ENCODE results near the gene ATP8A2. TPM values are rescaled to one million over a fixed set of nuclear protein-coding genes. Genes with fewer than 3 reads are reported as not detected.

Gene ATP8A2
- total and polyA plus RNA-seq, 2 of the 8 experiments (the other 6 are each of a cell fraction or from before 2014, with no cell fraction given) = 2.4 to 8.3 TPM

DNA sequence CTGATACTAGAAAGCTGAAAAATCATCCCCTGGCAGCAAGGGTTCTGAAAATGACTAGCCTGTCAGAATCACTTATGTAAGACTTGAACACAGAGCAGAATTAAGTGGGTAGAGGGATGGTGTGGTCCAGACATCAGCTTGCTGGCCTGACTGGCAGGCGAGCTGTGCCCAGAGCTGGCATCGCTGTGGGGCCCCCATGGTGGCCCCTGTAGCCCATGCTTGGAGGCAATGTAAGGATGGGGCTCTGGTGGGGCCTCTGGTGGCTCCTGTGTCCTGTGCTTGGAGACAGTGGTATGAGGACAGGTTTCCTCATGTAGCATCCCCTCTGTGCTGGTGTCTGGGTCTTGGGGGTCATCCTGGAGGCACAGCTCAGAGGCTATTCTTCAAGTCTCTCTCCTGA lies 347.9 kb downstream of the ATP8A2 start (continued):
- no peak for TF ChIP-seq BRCA1 (IDR thresholded peaks at IDR 0.05; ENCODE audit: low read depth, low read length)
- no peak for TF ChIP-seq ZNF274 (IDR thresholded peaks at IDR 0.05; ENCODE audit: borderline replicate concordance, extremely low read depth, low read length)
- no peak for TF ChIP-seq YY1 (IDR thresholded peaks at IDR 0.05; ENCODE audit: low read depth, low read length)
- TF ChIP-seq SAP30 (IDR thresholded peaks at IDR 0.05; ENCODE audit: insufficient read depth, insufficient replicate concordance, low read length) = no peak
- TF ChIP-seq MAFK (IDR thresholded peaks at IDR 0.05; ENCODE audit: low read depth, low read length) = no peak
- no peak for TF ChIP-seq GABPA (IDR thresholded peaks at IDR 0.05; ENCODE audit: borderline replicate concordance, insufficient read depth, low read length)
- TF ChIP-seq, protein P1, sequence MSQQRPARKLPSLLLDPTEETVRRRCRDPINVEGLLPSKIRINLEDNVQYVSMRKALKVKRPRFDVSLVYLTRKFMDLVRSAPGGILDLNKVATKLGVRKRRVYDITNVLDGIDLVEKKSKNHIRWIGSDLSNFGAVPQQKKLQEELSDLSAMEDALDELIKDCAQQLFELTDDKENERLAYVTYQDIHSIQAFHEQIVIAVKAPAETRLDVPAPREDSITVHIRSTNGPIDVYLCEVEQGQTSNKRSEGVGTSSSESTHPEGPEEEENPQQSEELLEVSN (IDR thresholded peaks at IDR 0.05) = no peak

Data from H1 (cell line).